Measurements from ENCODE around the gene ACOT12.

ACOT12 gene

GRCh38 chr5:81400375-81400774 is 6.4 kb upstream of the ACOT12 start:
- DNase-seq (ENCODE audit: low read depth) = no peak
- TF ChIP-seq CTCF (conservative IDR thresholded peaks at IDR 0.05; ENCODE audit: low read depth, low read length) = no peak
- no peak overlapping the region for H3K4me3 ChIP-seq (ENCODE audit: low read length)

- no peak for TF ChIP-seq CTCF (conservative IDR thresholded peaks at IDR 0.05; ENCODE audit: low read depth, low read length)
- H3K4me3 ChIP-seq (ENCODE audit: low read length) = no peak overlapping the region
- no peak for DNase-seq (ENCODE audit: low read depth)
Observed at GRCh38 chr5:81398741-81399140, 4.8 kb upstream of the ACOT12 start.

GRCh38 chr5:81397176-81397575 is 3.2 kb upstream of the ACOT12 start:
- no peak for DNase-seq (ENCODE audit: low read depth)
- no peak for TF ChIP-seq CTCF (conservative IDR thresholded peaks at IDR 0.05; ENCODE audit: low read depth, low read length)
- H3K4me3 ChIP-seq (ENCODE audit: low read length) = no peak overlapping the region

- no peak for TF ChIP-seq CTCF (conservative IDR thresholded peaks at IDR 0.05; ENCODE audit: low read depth, low read length)
- H3K4me3 ChIP-seq (ENCODE audit: low read length) = no peak overlapping the region
- DNase-seq (ENCODE audit: low read depth) = no peak
Observed at GRCh38 chr5:81395262-81395661, 1.3 kb upstream of the ACOT12 start.

GRCh38 chr5:81393430-81393782 is 528 bp downstream of the ACOT12 start:
- no peak for DNase-seq (ENCODE audit: low read depth)
- peak overlapping the region; percentile 42 for H3K4me3 ChIP-seq (ENCODE audit: low read length)
- TF ChIP-seq CTCF (conservative IDR thresholded peaks at IDR 0.05; ENCODE audit: low read depth, low read length) = peak; percentile 10

- no peak for DNase-seq (ENCODE audit: low read depth)
- TF ChIP-seq CTCF (conservative IDR thresholded peaks at IDR 0.05; ENCODE audit: low read depth, low read length) = no peak
- no peak overlapping the region for H3K4me3 ChIP-seq (ENCODE audit: low read length)
Observed at GRCh38 chr5:81389025-81389424, 4.9 kb downstream of the ACOT12 start.

- TF ChIP-seq CTCF (conservative IDR thresholded peaks at IDR 0.05; ENCODE audit: low read depth, low read length) = no peak
- no peak for DNase-seq (ENCODE audit: low read depth)
- H3K4me3 ChIP-seq (ENCODE audit: low read length) = no peak overlapping the region
Observed at GRCh38 chr5:81388169-81388568, 5.8 kb downstream of the ACOT12 start.
